ENCODE data around the gene CHI3L1.

Gene CHI3L1

GRCh38 chr1:203178821-203179666 lies 7.5 kb downstream of the CHI3L1 start:
- Mint-ChIP-seq H3K9me3 (no peaks in the 10 kb centered on the region), H3K4me3 (peak overlapping the region in 2 of 3 experiments; percentile 4 to 53), H3K4me1 (peaks cover 46% of the 10 kb centered on the region), H3K36me3 (ENCODE audit: low read depth) (no peaks in the 10 kb centered on the region), H3K27me3 (ENCODE audit: low read depth) (peaks cover 11% of the 10 kb centered on the region), H3K27ac (peak overlapping the region in 2 of 3 experiments; percentile 27 to 48)
- TF ChIP-seq CTCF (IDR thresholded peaks at IDR 0.05; ENCODE audit: unreplicated experiment in 3 of 3) = no peak

- Mint-ChIP-seq H3K27me3 (ENCODE audit: low read depth) (peaks cover 18% of the 10 kb centered on the region), H3K4me3 (peak overlapping the region in 2 of 3 experiments; percentile 28 to 72), H3K4me1 (peaks cover 52% of the 10 kb centered on the region), H3K27ac (peak overlapping the region; percentile 27 to 69 (median 48)), H3K9me3 (no peaks in the 10 kb centered on the region), H3K36me3 (ENCODE audit: low read depth) (no peaks in the 10 kb centered on the region)
- no peak for TF ChIP-seq CTCF (IDR thresholded peaks at IDR 0.05; ENCODE audit: unreplicated experiment in 3 of 3)
Measured at GRCh38 chr1:203178083-203178482, 8.4 kb downstream of the CHI3L1 start.

GRCh38 chr1:203177470-203178039 lies 8.9 kb downstream of the CHI3L1 start:
- H3K27me3 Mint-ChIP-seq (ENCODE audit: low read depth) = peaks cover 18% of the 10 kb centered on the region

GRCh38 chr1:203177036-203177405 lies 9.5 kb downstream of the CHI3L1 start:
- Mint-ChIP-seq H3K4me3 (peak overlapping the region in 2 of 3 experiments; percentile 40 to 94), H3K27me3 (ENCODE audit: low read depth) (peaks cover 17% of the 10 kb centered on the region), H3K9me3 (no peaks in the 10 kb centered on the region), H3K4me1 (peaks cover 55% of the 10 kb centered on the region), H3K27ac (peak overlapping the region; percentile 11 to 60 (median 52)), H3K36me3 (ENCODE audit: low read depth) (no peaks in the 10 kb centered on the region)
- TF ChIP-seq CTCF (IDR thresholded peaks at IDR 0.05; ENCODE audit: unreplicated experiment in 3 of 3) = no peak

More at GRCh38 chr1:203177470-203178039, 8.9 kb downstream of the CHI3L1 start:
- no peaks in the 10 kb centered on the region for H3K9me3 Mint-ChIP-seq
- no peak for TF ChIP-seq CTCF (IDR thresholded peaks at IDR 0.05; ENCODE audit: unreplicated experiment in 3 of 3)
- H3K4me1 Mint-ChIP-seq = peaks cover 53% of the 10 kb centered on the region
- H3K4me3 Mint-ChIP-seq = peak overlapping the region in 1 of 3 experiments; percentile 94
- H3K36me3 Mint-ChIP-seq (ENCODE audit: low read depth) = no peaks in the 10 kb centered on the region
- peak overlapping the region; percentile 27 to 69 (median 48) for H3K27ac Mint-ChIP-seq

GRCh38 chr1:203176273-203177035 lies 10.1 kb downstream of the CHI3L1 start:
- Mint-ChIP-seq H3K36me3 (ENCODE audit: low read depth) (no peaks in the 10 kb centered on the region), H3K4me3 (peak overlapping the region in 2 of 3 experiments; percentile 80 to 94), H3K27me3 (ENCODE audit: low read depth) (peaks cover 11% of the 10 kb centered on the region), H3K9me3 (no peaks in the 10 kb centered on the region), H3K4me1 (peaks cover 52% of the 10 kb centered on the region), H3K27ac (peak overlapping the region; percentile 11 to 60 (median 52))
- no peak for TF ChIP-seq CTCF (IDR thresholded peaks at IDR 0.05; ENCODE audit: unreplicated experiment in 3 of 3)
